Upper lobe of left lung (tissue), 6 donors: Measurements from ENCODE around the gene EMC1. TPM values are rescaled to one million over a fixed set of nuclear protein-coding genes. Genes with fewer than 3 reads are reported as not detected.
"Not testable (repeated sequence)": the region's sequence is repeated elsewhere in the genome, so short reads cannot be mapped to it uniquely, and the experiment has no call there.

Experiments used
- ATAC-seq, 2 donors: fragments of 200-7000 bp; cut with Tn5 transposase; one replicate each; pipeline ENCODE4 v1.9.1; 2022; ENCODE audit warnings: mild to moderate bottlenecking in 2 of 2, moderate library complexity in 2 of 2; ENCODE audit not compliant: low FRiP score in 2 of 2
- DNase-seq, 2 donors: peaks; one replicate each; pipeline ENCODE4 v3.0.0-alpha.2; 2019 to 2020
- H3K27ac ChIP-seq, 4 donors: fragments of 200-600 bp; sonication (generic); one replicate each; pipeline ENCODE4 v1.5.1; 2016 to 2019
- H3K27me3 ChIP-seq, 4 donors: fragments of 200-600 bp; sonication (generic); one replicate each; pipeline ENCODE4 v1.5.1; 2017 to 2019
- H3K36me3 ChIP-seq, 4 donors: fragments of 200-600 bp; sonication (generic); one replicate each; pipeline ENCODE4 v1.5.1; 2016 to 2019
- H3K4me1 ChIP-seq, 4 donors: fragments of 200-600 bp; sonication (generic); one replicate each; pipeline ENCODE4 v1.5.1; 2018 to 2019
- H3K4me3 ChIP-seq, 4 donors: fragments of 200-600 bp; sonication (generic); one replicate each; pipeline ENCODE4 v1.5.1; 2017 to 2019; ENCODE audit warnings: mild to moderate bottlenecking in 2 of 4, moderate library complexity in 1 of 4
- H3K9me3 ChIP-seq, 4 donors: fragments of 200-600 bp; sonication (generic); one replicate each; pipeline ENCODE4 v1.5.1; 2018 to 2019
- CTCF ChIP-seq, 6 experiments: fragments of 450-650 bp in 4 of 6; fragments of 200-600 bp in 2 of 6; sonication (generic) in 2 of 6; IDR thresholded peaks; one replicate each; pipeline ENCODE4 v1.5.1; 2016 to 2019; ENCODE audit warnings: antibody characterized with exemption in 6 of 6
- EP300 ChIP-seq, 4 donors: sonication (generic); formaldehyde crosslinking; IDR thresholded peaks; one replicate each; pipeline ENCODE4 v1.5.1; 2017; ENCODE audit warnings: antibody characterized with exemption in 4 of 4, control low read depth in 2 of 4
- POLR2A ChIP-seq, 4 donors: fragments of 450-650 bp; IDR thresholded peaks; one replicate each; pipeline ENCODE4 v1.5.1; 2016 to 2017; ENCODE audit warnings: antibody characterized with exemption in 4 of 4, mild to moderate bottlenecking in 2 of 4
- POLR2AphosphoS5 ChIP-seq, 2 donors: sonication (generic); formaldehyde crosslinking; IDR thresholded peaks; one replicate each; pipeline ENCODE4 v1.5.1; 2017; ENCODE audit warnings: antibody characterized with exemption in 2 of 2
- WGBS, 2 donors: methylation state at CpG; one replicate each; pipeline ENCODE4 v1.1.5; 2017 to 2018; 5-methylcytosine and 5-hydroxymethylcytosine counted together
- total RNA-seq, 6 donors: library from RNA; depleted of rRNA in 4 of 6; stranded (reverse); fragments of >200 nt in 4 of 6; gene quantifications; one replicate each; pipeline versions ENCODE4 v1.1.0 to v1.2.1, GENCODE V29; 2016 to 2021
- donor health status: DM: no; HTN: no; CAD: no; lungs with moderate emphysema.
- donor health status: DM: no; HTN: yes; CAD: no; lungs with severe emphysema.

EMC1 gene
- total RNA-seq, 6 donors from 2014 or later = 31.7 to 65.0 (median 41.9) TPM

GRCh38 chr1:19190468-19190867, 60.9 kb downstream of the EMC1 start:
- no peak overlapping the region for H3K4me3 ChIP-seq
- no peak for ATAC-seq
- no peaks in the 10 kb centered on the region for H3K4me1 ChIP-seq
- H3K27ac ChIP-seq = no peak overlapping the region
- H3K27me3 ChIP-seq = no peaks in the 10 kb centered on the region
- no peak for TF ChIP-seq CTCF (IDR thresholded peaks at IDR 0.05)
- no peak for TF ChIP-seq POLR2A (IDR thresholded peaks at IDR 0.05)
- no peak for TF ChIP-seq EP300 (IDR thresholded peaks at IDR 0.05)
- TF ChIP-seq POLR2AphosphoS5 (IDR thresholded peaks at IDR 0.05) = no peak
- no peak for DNase-seq
- 94 to 98% methylated on average over 4 of the region's 4 CpGs for WGBS, 2 donors
- H3K36me3 ChIP-seq = peaks cover 51 to 99% (median 65%) of the 10 kb centered on the region in 4 donors
- H3K9me3 ChIP-seq = no peaks in the 10 kb centered on the region

- TF ChIP-seq POLR2A (IDR thresholded peaks at IDR 0.05) (no peak), CTCF (IDR thresholded peaks at IDR 0.05) (no peak), POLR2AphosphoS5 (IDR thresholded peaks at IDR 0.05) (no peak), EP300 (IDR thresholded peaks at IDR 0.05) (no peak)
- H3K27ac ChIP-seq = no peak overlapping the region
- H3K36me3 ChIP-seq = peaks cover 57 to 99% (median 67%) of the 10 kb centered on the region in 4 donors
- H3K4me1 ChIP-seq = no peaks in the 10 kb centered on the region
- DNase-seq (no peak), ATAC-seq (no peak)
- H3K4me3 ChIP-seq = no peak overlapping the region
- no peaks in the 10 kb centered on the region for H3K9me3 ChIP-seq
- WGBS, 2 donors = 75 to 77% methylated on average over 3 of the region's 3 CpGs
- no peaks in the 10 kb centered on the region for H3K27me3 ChIP-seq
Observed at GRCh38 chr1:19189270-19189669, 62.1 kb downstream of the EMC1 start.

GRCh38 chr1:19187852-19188251, 63.5 kb downstream of the EMC1 start:
- no peak overlapping the region for H3K27ac ChIP-seq
- ATAC-seq (no peak), DNase-seq (no peak)
- H3K4me3 ChIP-seq = no peak overlapping the region
- H3K9me3 ChIP-seq = no peaks in the 10 kb centered on the region
- H3K36me3 ChIP-seq = peaks cover 57 to 99% (median 70%) of the 10 kb centered on the region in 4 donors
- H3K4me1 ChIP-seq = no peaks in the 10 kb centered on the region
- no peaks in the 10 kb centered on the region for H3K27me3 ChIP-seq
- TF ChIP-seq POLR2A (IDR thresholded peaks at IDR 0.05) (no peak), CTCF (IDR thresholded peaks at IDR 0.05) (no peak), POLR2AphosphoS5 (IDR thresholded peaks at IDR 0.05) (no peak), EP300 (IDR thresholded peaks at IDR 0.05) (no peak)

GRCh38 chr1:19186001-19186400, 65.3 kb downstream of the EMC1 start:
- Histone ChIP-seq H3K4me3 (no peak overlapping the region), H3K4me1 (no peaks in the 10 kb centered on the region), H3K9me3 (no peaks in the 10 kb centered on the region), H3K27me3 (no peaks in the 10 kb centered on the region), H3K36me3 (peaks cover 50 to 99% (median 70%) of the 10 kb centered on the region in 4 donors), H3K27ac (no peak overlapping the region)
- WGBS, 2 donors = 90% methylated on average over 2 of the region's 2 CpGs
- no peak for DNase-seq
- no peak for TF ChIP-seq EP300 (IDR thresholded peaks at IDR 0.05)
- TF ChIP-seq CTCF (IDR thresholded peaks at IDR 0.05) = no peak
- no peak for TF ChIP-seq POLR2AphosphoS5 (IDR thresholded peaks at IDR 0.05)
- TF ChIP-seq POLR2A (IDR thresholded peaks at IDR 0.05) = no peak
- no peak for ATAC-seq

- 95 to 98% methylated on average over 5 of the region's 5 CpGs for WGBS, 2 donors
- no peak for ATAC-seq
Observed at GRCh38 chr1:19182223-19182622, 69.1 kb downstream of the EMC1 start.

GRCh38 chr1:19180265-19180657, 71.1 kb downstream of the EMC1 start:
- DNase-seq, H3K4me1 ChIP-seq, ATAC-seq, H3K4me3 ChIP-seq, H3K9me3 ChIP-seq, H3K27me3 ChIP-seq: not testable (repeated sequence)
- peaks cover 39 to 98% (median 76%) of the 10 kb centered on the region in 4 donors for H3K36me3 ChIP-seq
- WGBS, 2 donors = 74 to 88% methylated on average over 8 of the region's 8 CpGs
- peak overlapping the region in 1 of 4 donors; percentile 37 for H3K27ac ChIP-seq

More at GRCh38 chr1:19182223-19182622, 69.1 kb downstream of the EMC1 start:
- H3K36me3 ChIP-seq = peaks cover 47 to 98% (median 79%) of the 10 kb centered on the region in 4 donors
- H3K4me1 ChIP-seq = peaks cover 0 to 8% (median 2%) of the 10 kb centered on the region in 4 donors
- H3K27ac ChIP-seq = no peak overlapping the region
- TF ChIP-seq POLR2A (IDR thresholded peaks at IDR 0.05) = no peak
- no peak for TF ChIP-seq EP300 (IDR thresholded peaks at IDR 0.05)
- no peak for TF ChIP-seq CTCF (IDR thresholded peaks at IDR 0.05)
- no peak for TF ChIP-seq POLR2AphosphoS5 (IDR thresholded peaks at IDR 0.05)
- no peak for DNase-seq
- no peak overlapping the region for H3K4me3 ChIP-seq
- H3K27me3 ChIP-seq = no peaks in the 10 kb centered on the region
- H3K9me3 ChIP-seq = no peaks in the 10 kb centered on the region
